IMR-90 (cell line): Measurements from ENCODE around the gene CPLX3.

Source experiments
- BHLHE40 ChIP-seq: fragments of 150-350 bp; IDR thresholded peaks from 2 replicates; pipeline ENCODE4 v1.6.1; 2016; ENCODE audit warnings: mild to moderate bottlenecking, low read depth, low read length
- CEBPB ChIP-seq: IDR thresholded peaks from 2 replicates; pipeline ENCODE4 v1.6.1; 2012; ENCODE audit warnings: low read depth, low read length, improper control_type of control experiment
- FOS ChIP-seq: fragments of 150-350 bp; IDR thresholded peaks from 2 replicates; pipeline ENCODE4 v1.6.1; 2016; ENCODE audit warnings: low read depth, low read length
- MAFK ChIP-seq: IDR thresholded peaks from 2 replicates; pipeline ENCODE4 v1.6.1; 2012; ENCODE audit warnings: low read depth, low read length, improper control_type of control experiment
- NFE2L2 ChIP-seq: fragments of 150-350 bp; IDR thresholded peaks from 2 replicates; pipeline ENCODE4 v1.6.1; 2016; ENCODE audit warnings: low read depth, mild to moderate bottlenecking, low read length
- POLR2A ChIP-seq: IDR thresholded peaks from 2 replicates; pipeline ENCODE4 v1.6.1; 2012; ENCODE audit warnings: mild to moderate bottlenecking, low read depth, low read length
- RAD21 ChIP-seq: IDR thresholded peaks from 2 replicates; pipeline ENCODE4 v1.6.1; 2012; ENCODE audit warnings: low read length, improper control_type of control experiment
- RCOR1 ChIP-seq: IDR thresholded peaks from 2 replicates; pipeline ENCODE4 v1.6.1; 2012; ENCODE audit warnings: mild to moderate bottlenecking, low read length, improper control_type of control experiment; ENCODE audit not compliant: insufficient replicate concordance
- RFX5 ChIP-seq: IDR thresholded peaks from 2 replicates; pipeline ENCODE4 v1.8.0; 2012; ENCODE audit warnings: low read depth, mild to moderate bottlenecking, low read length, moderate library complexity
- SMC3 ChIP-seq: fragments of 150-350 bp; IDR thresholded peaks from 2 replicates; pipeline ENCODE4 v1.6.1; 2016; ENCODE audit warnings: low read depth, mild to moderate bottlenecking, antibody characterized with exemption, low read length, moderate library complexity
- USF2 ChIP-seq: fragments of 150-350 bp; IDR thresholded peaks from 2 replicates; pipeline ENCODE4 v1.6.1; 2017; ENCODE audit warnings: mild to moderate bottlenecking, antibody characterized with exemption, low read length, low read depth
- TF ChIP-seq, protein P1 (sequence below): conservative IDR thresholded peaks from 2 replicates; pipeline ENCODE4 v1.5.1; 2012; ENCODE audit warnings: mild to moderate bottlenecking, low read depth, low read length, improper control_type of control experiment

GRCh38 chr15:74800559-74801094 lies 25.8 kb upstream of the CPLX3 start:
- TF ChIP-seq, protein P1, sequence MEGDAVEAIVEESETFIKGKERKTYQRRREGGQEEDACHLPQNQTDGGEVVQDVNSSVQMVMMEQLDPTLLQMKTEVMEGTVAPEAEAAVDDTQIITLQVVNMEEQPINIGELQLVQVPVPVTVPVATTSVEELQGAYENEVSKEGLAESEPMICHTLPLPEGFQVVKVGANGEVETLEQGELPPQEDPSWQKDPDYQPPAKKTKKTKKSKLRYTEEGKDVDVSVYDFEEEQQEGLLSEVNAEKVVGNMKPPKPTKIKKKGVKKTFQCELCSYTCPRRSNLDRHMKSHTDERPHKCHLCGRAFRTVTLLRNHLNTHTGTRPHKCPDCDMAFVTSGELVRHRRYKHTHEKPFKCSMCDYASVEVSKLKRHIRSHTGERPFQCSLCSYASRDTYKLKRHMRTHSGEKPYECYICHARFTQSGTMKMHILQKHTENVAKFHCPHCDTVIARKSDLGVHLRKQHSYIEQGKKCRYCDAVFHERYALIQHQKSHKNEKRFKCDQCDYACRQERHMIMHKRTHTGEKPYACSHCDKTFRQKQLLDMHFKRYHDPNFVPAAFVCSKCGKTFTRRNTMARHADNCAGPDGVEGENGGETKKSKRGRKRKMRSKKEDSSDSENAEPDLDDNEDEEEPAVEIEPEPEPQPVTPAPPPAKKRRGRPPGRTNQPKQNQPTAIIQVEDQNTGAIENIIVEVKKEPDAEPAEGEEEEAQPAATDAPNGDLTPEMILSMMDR: no peak
- TF ChIP-seq POLR2A: no peak
- TF ChIP-seq NFE2L2: no peak
- no peak for TF ChIP-seq USF2
- TF ChIP-seq RAD21: no peak
- TF ChIP-seq BHLHE40: no peak
- TF ChIP-seq RCOR1: no peak
- TF ChIP-seq MAFK: no peak
- no peak for TF ChIP-seq FOS
- TF ChIP-seq CEBPB: no peak
- no peak for TF ChIP-seq SMC3
- TF ChIP-seq RFX5: no peak
